Adrenal gland (tissue), 5 donors: ENCODE results near the gene PPP1R15A.

Source experiments
- POLR2A ChIP-seq, 2 donors: fragments of 450-650 bp; IDR thresholded peaks; one replicate each; pipeline ENCODE4 v1.6.1; 2017; ENCODE audit warnings: antibody characterized with exemption in 2 of 2, mild to moderate bottlenecking in 2 of 2, moderate library complexity in 1 of 2
- TF ChIP-seq, protein P1 (sequence below), 6 experiments: fragments of 450-650 bp in 4 of 6; fragments of 200-600 bp in 2 of 6; sonication (generic) in 1 of 6; IDR thresholded peaks; 1 replicate in 5 of 6; 2 replicates in 1 of 6; pipeline versions ENCODE4 v1.5.1 to v1.8.0; 2016 to 2021; ENCODE audit warnings: antibody characterized with exemption in 6 of 6, mild to moderate bottlenecking in 2 of 6, moderate library complexity in 1 of 6
- donor health status: DM: no; HTN: no; CAD: no.

DNA sequence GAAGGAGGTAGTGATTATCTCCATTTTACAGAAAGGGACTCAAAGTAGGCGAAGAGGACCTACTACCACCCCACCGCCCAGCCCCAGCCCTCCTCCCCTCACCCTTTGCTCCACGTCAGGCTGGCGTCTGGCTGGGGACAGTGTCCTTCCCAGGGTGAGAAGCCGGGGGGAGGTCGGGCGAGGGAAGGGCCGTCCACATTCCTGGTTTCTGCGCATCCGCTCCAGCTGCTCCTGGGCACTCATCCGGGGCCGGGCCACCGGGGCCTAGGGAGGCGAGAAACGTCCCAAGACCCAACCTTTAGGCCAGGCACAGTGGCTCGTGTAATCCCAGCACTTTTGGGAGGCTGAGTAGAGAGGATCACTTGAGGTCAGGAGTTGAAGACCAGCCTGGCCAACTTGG lies 31.2 kb upstream of the PPP1R15A start:
- TF ChIP-seq, protein P1, sequence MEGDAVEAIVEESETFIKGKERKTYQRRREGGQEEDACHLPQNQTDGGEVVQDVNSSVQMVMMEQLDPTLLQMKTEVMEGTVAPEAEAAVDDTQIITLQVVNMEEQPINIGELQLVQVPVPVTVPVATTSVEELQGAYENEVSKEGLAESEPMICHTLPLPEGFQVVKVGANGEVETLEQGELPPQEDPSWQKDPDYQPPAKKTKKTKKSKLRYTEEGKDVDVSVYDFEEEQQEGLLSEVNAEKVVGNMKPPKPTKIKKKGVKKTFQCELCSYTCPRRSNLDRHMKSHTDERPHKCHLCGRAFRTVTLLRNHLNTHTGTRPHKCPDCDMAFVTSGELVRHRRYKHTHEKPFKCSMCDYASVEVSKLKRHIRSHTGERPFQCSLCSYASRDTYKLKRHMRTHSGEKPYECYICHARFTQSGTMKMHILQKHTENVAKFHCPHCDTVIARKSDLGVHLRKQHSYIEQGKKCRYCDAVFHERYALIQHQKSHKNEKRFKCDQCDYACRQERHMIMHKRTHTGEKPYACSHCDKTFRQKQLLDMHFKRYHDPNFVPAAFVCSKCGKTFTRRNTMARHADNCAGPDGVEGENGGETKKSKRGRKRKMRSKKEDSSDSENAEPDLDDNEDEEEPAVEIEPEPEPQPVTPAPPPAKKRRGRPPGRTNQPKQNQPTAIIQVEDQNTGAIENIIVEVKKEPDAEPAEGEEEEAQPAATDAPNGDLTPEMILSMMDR (IDR thresholded peaks at IDR 0.05): no peak
- no peak for TF ChIP-seq POLR2A (IDR thresholded peaks at IDR 0.05)
